Heart left ventricle (tissue), 16 donors: ENCODE data around the gene OR7A5. TPM values are rescaled to one million over a fixed set of nuclear protein-coding genes. Genes with fewer than 3 reads are reported as not detected.

Source experiments
- ATAC-seq, 4 donors: fragments of 200-7000 bp; cut with Tn5 transposase; one replicate each; pipeline ENCODE4 v1.9.1; 2020 to 2022; ENCODE audit warnings: moderate library complexity in 4 of 4, mild to moderate bottlenecking in 3 of 4, moderate number of reproducible peaks in 1 of 4
- DNase-seq, 5 donors: peaks; one replicate each; pipeline ENCODE4 v3.0.0-alpha.2; 2020
- H3K27ac ChIP-seq, 12 donors: fragments of 200-600 bp; sonication (generic) in 4 of 12; one replicate each; pipeline versions ENCODE4 v1.5.0 to v1.8.0; 2016 to 2022; ENCODE audit warnings: mild to moderate bottlenecking in 2 of 12
- H3K27me3 ChIP-seq, 9 donors: fragments of 200-600 bp; sonication (generic) in 2 of 9; one replicate each; pipeline versions ENCODE4 v1.5.1 to v1.8.0; 2016 to 2022; ENCODE audit warnings: mild to moderate bottlenecking in 3 of 9
- H3K36me3 ChIP-seq, 9 donors: fragments of 200-600 bp; sonication (generic) in 2 of 9; one replicate each; pipeline versions ENCODE4 v1.5.0 to v1.8.0; 2018 to 2022; ENCODE audit warnings: mild to moderate bottlenecking in 2 of 9
- H3K4me1 ChIP-seq, 12 donors: fragments of 200-600 bp; sonication (generic) in 4 of 12; one replicate each; pipeline versions ENCODE4 v1.5.0 to v1.8.0; 2016 to 2022; ENCODE audit warnings: mild to moderate bottlenecking in 3 of 12
- H3K4me3 ChIP-seq, 12 donors: fragments of 200-600 bp; sonication (generic) in 4 of 12; one replicate each; pipeline versions ENCODE4 v1.5.0 to v1.8.0; 2017 to 2022; ENCODE audit warnings: mild to moderate bottlenecking in 9 of 12, moderate library complexity in 4 of 12
- H3K9me3 ChIP-seq, 12 donors: fragments of 200-600 bp; sonication (generic) in 4 of 12; one replicate each; pipeline versions ENCODE4 v1.5.0 to v1.8.0; 2016 to 2022; ENCODE audit warnings: mild to moderate bottlenecking in 1 of 12
- POLR2A ChIP-seq, 2 donors: fragments of 450-650 bp; IDR thresholded peaks; one replicate each; pipeline ENCODE4 v1.6.1; 2017; ENCODE audit warnings: antibody characterized with exemption in 2 of 2, mild to moderate bottlenecking in 2 of 2, moderate library complexity in 2 of 2
- WGBS, 4 donors: extraction: QIAGEN DNeasy Blood & Tissue Kit in 2 of 4; methylation state at CpG; one replicate each; pipeline versions ENCODE4 v1.1.5 to v1.1.7; 2013 to 2018; 5-methylcytosine and 5-hydroxymethylcytosine counted together
- intact Hi-C, 10 donors: fragments of 100-400 bp; cut with DNase I; formaldehyde crosslinking; loops; one replicate each; pipeline versions ENCODE4 v1.11.1 to v1.14.2; 2022
- polyA plus RNA-seq, 2 donors: library from polyadenylated mRNA; stranded (reverse); fragments of 200-250 nt; gene quantifications; one replicate each; pipeline ENCODE4 v1.2.3, GENCODE V29; 2013
- total RNA-seq, 9 donors: library from RNA; depleted of rRNA in 2 of 9; stranded (reverse); fragments of >200 nt in 2 of 9; fragmentation: NEBNext Ultra II Directional in 3 of 9; extraction: Animal tissue kit (Norgen Biotek cat#: 25700) in 3 of 9; gene quantifications; one replicate each; pipeline versions ENCODE4 v1.1.0 to v1.2.4, GENCODE V29; 2016 to 2023
- TF ChIP-seq, protein P1 (sequence below), 12 donors: fragments of 200-600 bp; sonication (generic) in 4 of 12; IDR thresholded peaks; one replicate each; pipeline versions ENCODE4 v1.5.0 to v1.8.0; 2018 to 2022; ENCODE audit warnings: antibody characterized with exemption in 12 of 12, mild to moderate bottlenecking in 5 of 12
- donor health status: ischemic (EF 13 %, LVEDD 7.1; RV severe dilation, severe dysfunction).
- donor health status: healthy with polysubstance abuse.
- donor health status: DM: no; HTN: yes; CAD: no.
- donor health status: DM: no; HTN: no; CAD: no.
- donor health status: ischemic (EF 25% LVEDD 6.9; RV normal size, moderate dysfunction).
- donor health status: ischemic (EF 25% LVEDD 5.7; RV mildly dilated, moderate dysfunction).
- donor health status: healthy.
- donor health status: DM: yes; HTN: yes; CAD: no.
- donor health status: ischemic (EF 35%, LVEDD 5.7; RV mildly dilated, moderate dysfunction).
- donor health status: nonischemic (EF 11% LVEDD 7.7; RV severe dilation, severe dysfunction).
- donor health status: DM: yes; HTN: yes; CAD: no.
- donor health status: PGD.
- donor health status: ischemic (EF 29% LVEDD 5.4; RV normal size, mild dysfunction).
- donor health status: nonischemic (EF 23%, LVEDD 6.1; RV moderate dilation, normal function).

OR7A5 gene
- total and polyA plus RNA-seq, 11 donors = not detected

- Histone ChIP-seq H3K36me3 (no peaks in the 10 kb centered on the region), H3K9me3 (no peaks in the 10 kb centered on the region), H3K27me3 (no peaks in the 10 kb centered on the region), H3K27ac (no peak overlapping the region), H3K4me1 (no peaks in the 10 kb centered on the region), H3K4me3 (no peak overlapping the region)
- no peak for DNase-seq
- no peak for ATAC-seq
- 54 to 60% (median 59%) methylated on average over 2 of the region's 2 CpGs for WGBS, 4 donors
- intact Hi-C loops = no loop called here
- TF ChIP-seq, protein P1, sequence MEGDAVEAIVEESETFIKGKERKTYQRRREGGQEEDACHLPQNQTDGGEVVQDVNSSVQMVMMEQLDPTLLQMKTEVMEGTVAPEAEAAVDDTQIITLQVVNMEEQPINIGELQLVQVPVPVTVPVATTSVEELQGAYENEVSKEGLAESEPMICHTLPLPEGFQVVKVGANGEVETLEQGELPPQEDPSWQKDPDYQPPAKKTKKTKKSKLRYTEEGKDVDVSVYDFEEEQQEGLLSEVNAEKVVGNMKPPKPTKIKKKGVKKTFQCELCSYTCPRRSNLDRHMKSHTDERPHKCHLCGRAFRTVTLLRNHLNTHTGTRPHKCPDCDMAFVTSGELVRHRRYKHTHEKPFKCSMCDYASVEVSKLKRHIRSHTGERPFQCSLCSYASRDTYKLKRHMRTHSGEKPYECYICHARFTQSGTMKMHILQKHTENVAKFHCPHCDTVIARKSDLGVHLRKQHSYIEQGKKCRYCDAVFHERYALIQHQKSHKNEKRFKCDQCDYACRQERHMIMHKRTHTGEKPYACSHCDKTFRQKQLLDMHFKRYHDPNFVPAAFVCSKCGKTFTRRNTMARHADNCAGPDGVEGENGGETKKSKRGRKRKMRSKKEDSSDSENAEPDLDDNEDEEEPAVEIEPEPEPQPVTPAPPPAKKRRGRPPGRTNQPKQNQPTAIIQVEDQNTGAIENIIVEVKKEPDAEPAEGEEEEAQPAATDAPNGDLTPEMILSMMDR (IDR thresholded peaks at IDR 0.05) = no peak
- no peak for TF ChIP-seq POLR2A (IDR thresholded peaks at IDR 0.05)
Measured at GRCh38 chr19:14814982-14815652, 19.9 kb downstream of the OR7A5 start.

GRCh38 chr19:14809272-14810057, 25.5 kb downstream of the OR7A5 start:
- no peaks in the 10 kb centered on the region for H3K36me3 ChIP-seq
- H3K9me3 ChIP-seq = no peaks in the 10 kb centered on the region
- TF ChIP-seq, protein P1 (IDR thresholded peaks at IDR 0.05) = no peak
- no peak for TF ChIP-seq POLR2A (IDR thresholded peaks at IDR 0.05)
- no peaks in the 10 kb centered on the region for H3K27me3 ChIP-seq
- H3K4me3 ChIP-seq = peak overlapping the region in 1 of 12 donors; percentile 12
- peak in 1 of 5 donors; percentile 13 for DNase-seq
- peak in 1 of 4 donors; percentile 54 for ATAC-seq
- 43 to 56% (median 48%) methylated on average over 9 of the region's 9 CpGs for whole genome bisulfite sequencing, 4 donors
- no peaks in the 10 kb centered on the region for H3K4me1 ChIP-seq
- peak overlapping the region in 4 of 12 donors; percentile 6 to 29 (median 16) for H3K27ac ChIP-seq
- intact Hi-C loops = no loop called here

- no peak overlapping the region for H3K4me3 ChIP-seq
- ATAC-seq (no peak), DNase-seq (no peak)
- no peaks in the 10 kb centered on the region for H3K36me3 ChIP-seq
- H3K4me1 ChIP-seq = no peaks in the 10 kb centered on the region
- H3K9me3 ChIP-seq = no peaks in the 10 kb centered on the region
- H3K27me3 ChIP-seq = no peaks in the 10 kb centered on the region
- WGBS, 4 donors = 74 to 87% (median 84%) methylated on average over 3 of the region's 3 CpGs
- H3K27ac ChIP-seq = no peak overlapping the region
- intact Hi-C loops = no loop called here
- no peak for TF ChIP-seq POLR2A (IDR thresholded peaks at IDR 0.05)
- TF ChIP-seq, protein P1 (IDR thresholded peaks at IDR 0.05) = no peak
Measured at GRCh38 chr19:14804765-14805164, 30.2 kb downstream of the OR7A5 start.

DNA sequence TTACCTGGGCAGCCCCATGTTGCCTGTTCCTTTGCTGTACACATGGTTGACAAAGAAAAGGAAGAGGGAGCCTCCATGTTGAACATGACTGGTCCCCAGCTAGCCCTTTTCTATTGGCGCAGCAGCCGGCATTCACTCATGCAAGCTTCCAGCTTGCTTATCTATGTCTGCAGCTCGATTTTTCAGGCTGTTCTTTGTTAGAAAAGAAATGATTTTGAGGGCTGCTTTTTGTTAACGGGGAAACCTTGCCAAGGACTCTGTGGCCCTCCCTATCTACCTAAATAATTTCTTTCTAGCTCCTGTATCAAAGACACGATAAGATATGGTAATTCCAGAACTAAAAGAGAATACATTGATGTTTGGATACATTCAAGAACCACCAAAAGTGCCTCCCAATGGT, 36.2 kb downstream of the OR7A5 start:
- ATAC-seq = no peak
- intact Hi-C loops = no loop called here
- Histone ChIP-seq H3K27ac (no peak overlapping the region), H3K27me3 (peaks cover 0 to 8% (median 0%) of the 10 kb centered on the region in 9 donors), H3K9me3 (no peaks in the 10 kb centered on the region), H3K4me1 (peaks cover 0 to 12% (median 0%) of the 10 kb centered on the region in 12 donors), H3K4me3 (no peak overlapping the region), H3K36me3 (no peaks in the 10 kb centered on the region)
- WGBS, 4 donors = 60 to 66% (median 63%) methylated on average over 5 of the region's 5 CpGs
- no peak for DNase-seq
- no peak for TF ChIP-seq POLR2A (IDR thresholded peaks at IDR 0.05)
- TF ChIP-seq, protein P1 (IDR thresholded peaks at IDR 0.05) = no peak
